ENCODE measurements around the gene KLF7. TPM values are rescaled to one million over a fixed set of nuclear protein-coding genes. Genes with fewer than 3 reads are reported as not detected.

The KLF7 gene
- total RNA-seq, 3 donors from 2014 or later: 6.7 to 32.7 (median 12.9) TPM

GRCh38 chr2:207035875-207036274 lies 129.9 kb downstream of the KLF7 start:
- intact Hi-C loops (cut with DNase I, micrococcal nuclease): no loop called here
- TF ChIP-seq CTCF (IDR thresholded peaks at IDR 0.05): no peak
- DNase-seq: no peak

GRCh38 chr2:207032490-207032889 lies 133.3 kb downstream of the KLF7 start:
- TF ChIP-seq CTCF (IDR thresholded peaks at IDR 0.05): no peak
- no peaks in the 10 kb centered on the region for H3K4me1 ChIP-seq (ENCODE audit: low read depth)
- ATAC-seq (no peak), DNase-seq (no peak)
- H3K36me3 ChIP-seq (ENCODE audit: low read depth): no peaks in the 10 kb centered on the region
- H3K9me3 ChIP-seq: no peaks in the 10 kb centered on the region
- H3K4me3 ChIP-seq: no peak overlapping the region
- intact Hi-C loops (cut with DNase I, micrococcal nuclease): no loop called here

More at GRCh38 chr2:207035875-207036274, 129.9 kb downstream of the KLF7 start:
- ATAC-seq: no peak
- H3K4me1 ChIP-seq (ENCODE audit: low read depth): no peaks in the 10 kb centered on the region
- no peak overlapping the region for H3K4me3 ChIP-seq
- H3K9me3 ChIP-seq: no peaks in the 10 kb centered on the region
- H3K36me3 ChIP-seq (ENCODE audit: low read depth): no peaks in the 10 kb centered on the region

Small RNA genes within 50 kb of the gene (microRNA-seq; reads per million reads assigned to microRNA genes)
- gene MIR2355 (7.7 reads per million, percentile 30 among the genes with 10 or more reads in this experiment), gene MIR7845 (1.6 reads per million)

Other genes with a start within 250 kb of the KLF7 start
- gene CPO, start 226.4 kb downstream of the KLF7 start, total RNA-seq: under 1 TPM in 2 of 3 donors, not detected in 1; 0.32 to 0.73 TPM

Measured in mucosa of descending colon (tissue), 3 donors.